ACC112 (cell line): ENCODE measurements around the gene COL1A1.
A peak's percentile ranks its signal among the peaks of the same experiment; 100 is the strongest.

ENCODE experiments used
- H2AFZ ChIP-seq: fragments of 200-600 bp; sonication (generic); one replicate; pipeline ENCODE4 v1.6.0; 2017; ENCODE audit warnings: antibody characterized with exemption, low read length; ENCODE audit not compliant: unreplicated experiment
- H3K27ac ChIP-seq: fragments of 200-600 bp; sonication (generic); 2 replicates; pipeline ENCODE4 v1.5.1; 2014; ENCODE audit warnings: low read depth, mild to moderate bottlenecking, antibody characterized with exemption, low read length, moderate library complexity
- H3K27me3 ChIP-seq: fragments of 200-600 bp; sonication (generic); 2 replicates; pipeline ENCODE4 v1.6.1; 2014; ENCODE audit warnings: mild to moderate bottlenecking, antibody characterized with exemption, low read length, moderate library complexity, mixed read lengths; ENCODE audit not compliant: insufficient read depth
- H3K36me3 ChIP-seq: fragments of 200-600 bp; sonication (generic); 2 replicates; pipeline ENCODE4 v1.6.1; 2016; ENCODE audit warnings: mild to moderate bottlenecking, antibody characterized with exemption, low read length, moderate library complexity, mixed read lengths; ENCODE audit not compliant: insufficient read depth
- H3K4me1 ChIP-seq: fragments of 200-600 bp; sonication (generic); one replicate; pipeline ENCODE4 v1.6.1; 2016; ENCODE audit warnings: low read length, mixed read lengths; ENCODE audit not compliant: insufficient read depth, unreplicated experiment, control insufficient read depth
- H3K4me3 ChIP-seq: fragments of 200-600 bp; sonication (generic); 2 replicates; pipeline ENCODE4 v1.5.1; 2014; ENCODE audit warnings: mild to moderate bottlenecking, low read depth, low read length
- H3K79me2 ChIP-seq: fragments of 200-600 bp; sonication (generic); one replicate; pipeline ENCODE4 v1.6.0; 2016; ENCODE audit warnings: low read length; ENCODE audit not compliant: control insufficient read depth, unreplicated experiment, insufficient read depth

Gene COL1A1

DNA sequence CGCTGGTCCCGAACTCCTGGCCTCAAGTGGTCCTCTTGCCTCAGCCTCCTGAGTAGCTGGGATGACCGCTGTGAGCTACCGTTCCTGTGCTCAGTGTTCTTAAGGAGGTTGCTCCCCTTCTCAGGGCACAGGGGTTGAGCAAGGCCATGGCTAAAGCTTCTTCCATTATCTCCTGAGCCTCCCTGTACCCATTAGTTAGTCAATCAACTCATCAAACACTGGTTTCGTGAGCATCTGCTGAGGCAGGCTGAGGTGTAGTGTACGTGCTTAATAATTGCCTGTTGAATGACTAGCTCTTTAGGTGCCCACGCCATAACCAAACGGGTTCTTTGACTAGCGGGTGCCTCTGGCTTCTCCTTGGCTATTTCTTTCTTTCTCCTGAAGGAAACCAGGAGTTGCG is 24.0 kb downstream of the COL1A1 start:
- Histone ChIP-seq H3K27ac (peak overlapping the region; percentile 92), H3K4me1 (peaks cover 42% of the 10 kb centered on the region)

DNA sequence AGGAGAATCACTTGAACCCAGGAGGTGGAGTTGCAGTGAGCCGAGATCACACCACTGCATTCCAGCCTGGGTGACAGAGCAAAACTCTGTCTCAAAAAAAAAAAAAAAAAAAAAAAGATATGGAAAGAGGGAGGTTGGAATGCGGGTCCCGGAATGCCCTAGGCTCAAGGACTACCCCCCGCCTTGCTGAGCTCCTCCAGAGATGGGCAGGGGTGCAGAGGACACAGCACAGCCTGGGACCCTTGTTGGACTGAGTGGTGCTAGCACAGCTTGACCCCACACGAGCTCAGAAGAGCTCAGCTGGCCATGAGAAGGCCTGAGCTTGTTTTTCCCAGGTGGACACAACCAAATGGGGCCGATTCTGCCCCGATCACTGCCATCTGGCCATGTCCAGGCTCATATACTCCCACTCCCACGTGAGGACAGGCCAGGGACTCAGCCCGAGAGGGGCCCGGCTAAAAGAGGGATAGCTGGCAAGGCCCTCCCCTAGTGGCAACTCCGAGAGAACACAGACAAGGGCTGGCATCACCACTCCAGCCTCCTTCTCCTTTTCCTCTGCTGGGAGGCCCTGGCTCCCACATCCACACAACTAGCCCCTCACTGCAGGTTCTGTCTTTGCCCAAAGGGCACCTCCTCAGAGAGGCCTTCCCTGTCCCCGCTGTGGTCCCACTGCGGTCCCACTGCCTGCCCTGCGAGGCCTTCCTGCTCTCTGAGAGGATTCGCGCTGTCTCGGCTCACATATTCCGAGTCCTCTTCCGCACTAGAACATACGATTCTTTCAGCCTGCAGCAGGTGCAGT is 24.7 kb downstream of the COL1A1 start:
- H3K79me2 ChIP-seq: no peaks in the 10 kb centered on the region
- H3K27me3 ChIP-seq: no peaks in the 10 kb centered on the region
- no peaks in the 10 kb centered on the region for H3K36me3 ChIP-seq
- no peak overlapping the region for H2AFZ ChIP-seq
- peak overlapping the region; percentile 92 for H3K27ac ChIP-seq
- H3K4me3 ChIP-seq: no peak overlapping the region
- peaks cover 42% of the 10 kb centered on the region for H3K4me1 ChIP-seq

More for the DNA sequence above, 24.0 kb downstream of the COL1A1 start:
- Histone ChIP-seq H3K4me3 (no peak overlapping the region), H3K79me2 (no peaks in the 10 kb centered on the region), H3K36me3 (no peaks in the 10 kb centered on the region), H3K27me3 (no peaks in the 10 kb centered on the region), H2AFZ (no peak overlapping the region)

DNA sequence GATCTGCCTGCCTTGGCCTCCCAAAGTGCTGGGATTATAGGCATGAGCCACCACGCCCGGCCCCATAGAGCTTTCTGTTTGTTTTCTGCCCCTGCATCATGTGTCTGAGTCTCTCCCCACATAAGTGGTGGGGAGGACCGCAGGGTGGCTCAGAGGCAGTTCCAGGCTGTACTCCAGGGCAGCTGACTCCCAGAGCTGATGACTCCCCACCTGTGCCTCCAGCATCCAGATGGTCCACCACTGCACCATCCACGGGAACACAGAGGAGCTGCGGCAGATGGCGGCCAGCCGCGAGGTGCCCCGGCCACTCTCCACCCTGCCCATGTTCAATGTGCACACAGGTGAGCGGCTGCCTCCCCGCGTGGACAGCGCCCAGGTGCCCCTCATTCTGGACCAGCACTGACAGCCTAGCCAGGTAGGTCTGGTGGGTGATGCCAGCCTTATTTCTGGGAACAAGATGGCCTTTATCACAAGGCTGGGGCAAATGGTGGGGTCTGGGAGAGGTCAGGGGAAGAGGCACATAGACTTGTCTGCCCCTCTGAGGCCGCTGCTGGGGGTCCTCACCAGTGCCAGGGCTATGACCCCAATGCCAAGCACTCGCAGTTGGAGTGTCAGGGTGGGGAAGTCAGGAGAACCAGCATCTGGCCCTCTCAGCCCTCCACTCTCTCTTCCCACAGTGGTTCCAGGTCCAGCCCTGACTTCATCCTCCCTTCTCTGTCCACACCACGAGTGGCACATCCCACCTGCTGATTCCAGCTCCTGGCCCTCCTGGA is 26.2 kb downstream of the COL1A1 start:
- H3K27ac ChIP-seq: peak overlapping the region; percentile 31; the same call in 1 of the 2 replicates
- H3K79me2 ChIP-seq: no peaks in the 10 kb centered on the region
- H3K4me1 ChIP-seq: peaks cover 42% of the 10 kb centered on the region
- H3K27me3 ChIP-seq: no peaks in the 10 kb centered on the region
- H3K36me3 ChIP-seq: no peaks in the 10 kb centered on the region
- no peak overlapping the region for H3K4me3 ChIP-seq
- no peak overlapping the region for H2AFZ ChIP-seq

DNA sequence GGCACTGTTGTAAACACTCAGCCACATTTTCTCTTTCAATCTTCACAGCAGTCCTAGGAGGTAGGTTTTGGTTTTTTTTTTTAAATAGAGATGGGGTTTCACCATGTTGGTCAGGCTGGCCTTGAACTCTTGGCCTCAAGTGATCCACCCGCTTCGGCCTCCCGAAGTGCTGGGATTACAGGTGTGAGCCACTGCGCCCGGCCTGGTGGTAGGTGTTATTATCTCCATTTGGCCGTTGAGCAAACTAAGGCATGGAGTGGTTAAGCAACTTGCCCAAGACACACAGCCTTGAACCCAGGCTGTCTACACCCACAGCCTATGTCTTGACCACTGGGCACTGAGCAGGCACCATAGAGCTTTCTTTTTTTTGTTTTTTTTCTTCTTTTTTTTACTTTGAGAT is 27.0 kb downstream of the COL1A1 start:
- Histone ChIP-seq H3K36me3 (no peaks in the 10 kb centered on the region), H2AFZ (no peak overlapping the region), H3K4me3 (no peak overlapping the region), H3K4me1 (peaks cover 45% of the 10 kb centered on the region), H3K79me2 (no peaks in the 10 kb centered on the region), H3K27me3 (no peaks in the 10 kb centered on the region), H3K27ac (0 out of 2 replicates have a peak overlapping the region, but pooled peaks have one; percentile 82)

DNA sequence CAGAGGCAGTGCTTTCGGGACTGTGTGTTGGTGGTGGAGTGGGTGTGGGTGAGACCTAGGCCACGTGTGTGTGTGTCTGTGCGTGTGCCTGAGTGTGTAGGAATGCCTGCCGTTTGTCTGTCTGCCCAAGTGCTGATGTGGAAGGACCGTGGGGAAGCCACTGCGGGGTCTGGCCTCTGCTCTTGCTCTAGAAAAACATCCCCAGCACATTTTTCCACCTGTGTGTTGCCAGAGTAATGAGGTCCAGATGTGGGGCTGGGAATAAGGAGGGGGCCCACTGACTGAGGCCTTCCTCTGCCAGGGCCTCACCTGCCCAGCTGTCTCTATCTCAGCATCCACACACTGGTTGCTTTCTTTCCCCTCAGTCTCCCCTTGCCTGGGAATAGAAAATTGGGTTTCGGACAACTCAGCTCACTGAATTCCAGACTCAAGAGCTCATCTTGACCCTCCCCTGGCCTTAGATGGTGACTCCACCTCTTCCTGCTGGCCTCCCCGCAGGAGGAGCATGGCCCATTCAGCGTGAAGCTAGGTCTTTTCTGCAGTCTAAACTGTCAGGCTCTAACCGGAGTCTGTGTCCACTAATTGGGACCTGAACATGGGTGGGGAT is 28.0 kb downstream of the COL1A1 start:
- H2AFZ ChIP-seq: peak overlapping the region; percentile 39
- peak overlapping the region; percentile 0; the same call in 1 of the 2 replicates for H3K4me3 ChIP-seq
- H3K27me3 ChIP-seq: no peaks in the 10 kb centered on the region
- peak overlapping the region; percentile 82 for H3K27ac ChIP-seq
- peaks cover 38% of the 10 kb centered on the region for H3K4me1 ChIP-seq
- no peaks in the 10 kb centered on the region for H3K36me3 ChIP-seq
- H3K79me2 ChIP-seq: no peaks in the 10 kb centered on the region

DNA sequence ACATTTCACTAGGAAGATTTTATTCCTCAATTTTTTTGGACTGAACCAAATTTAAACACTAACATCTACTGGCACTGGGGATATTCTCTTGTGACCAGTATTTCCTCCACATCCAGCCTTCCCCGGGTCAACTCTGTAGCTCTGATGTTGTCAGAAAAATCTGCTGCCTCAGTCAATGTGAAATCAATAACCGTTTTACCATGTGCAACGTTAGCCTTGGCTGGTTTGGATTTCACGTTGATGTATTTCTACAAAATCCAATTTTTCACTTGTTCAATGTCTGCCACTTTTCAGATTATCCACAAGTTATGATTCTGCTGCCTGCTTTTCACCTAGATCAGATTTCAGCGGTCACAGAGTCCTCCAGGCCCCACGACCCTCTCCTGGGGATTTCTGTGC is 28.5 kb downstream of the COL1A1 start:
- H2AFZ ChIP-seq: peak overlapping the region; percentile 10
- H3K4me3 ChIP-seq: peak overlapping the region; percentile 0; the same call in 1 of the 2 replicates
- no peaks in the 10 kb centered on the region for H3K79me2 ChIP-seq
- H3K27me3 ChIP-seq: no peaks in the 10 kb centered on the region
- H3K36me3 ChIP-seq: no peaks in the 10 kb centered on the region
- H3K4me1 ChIP-seq: peaks cover 35% of the 10 kb centered on the region
- H3K27ac ChIP-seq: peak overlapping the region; percentile 82

DNA sequence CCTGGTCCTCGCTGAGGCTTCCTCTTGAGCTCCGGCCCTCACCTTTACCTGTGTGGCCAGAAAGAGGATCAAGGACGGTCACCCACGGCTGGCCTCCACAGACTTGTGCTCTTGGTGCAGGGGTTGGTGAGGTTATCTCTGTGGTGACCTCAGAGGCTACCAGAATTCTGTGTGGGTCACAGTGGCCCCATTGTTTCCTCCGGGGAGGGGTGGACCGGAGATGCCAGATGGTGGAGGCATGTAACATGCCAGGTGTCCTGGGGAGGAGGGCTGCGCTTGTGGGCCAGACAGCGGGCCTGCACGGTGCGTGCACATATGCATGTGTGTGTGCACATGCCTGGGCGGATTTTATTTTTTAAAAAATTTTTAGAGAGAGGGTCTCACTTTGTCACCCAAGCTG is 29.3 kb downstream of the COL1A1 start:
- Histone ChIP-seq H3K4me3 (no peak overlapping the region), H2AFZ (no peak overlapping the region), H3K4me1 (peaks cover 27% of the 10 kb centered on the region), H3K27ac (no peak overlapping the region), H3K79me2 (no peaks in the 10 kb centered on the region), H3K36me3 (no peaks in the 10 kb centered on the region), H3K27me3 (no peaks in the 10 kb centered on the region)

DNA sequence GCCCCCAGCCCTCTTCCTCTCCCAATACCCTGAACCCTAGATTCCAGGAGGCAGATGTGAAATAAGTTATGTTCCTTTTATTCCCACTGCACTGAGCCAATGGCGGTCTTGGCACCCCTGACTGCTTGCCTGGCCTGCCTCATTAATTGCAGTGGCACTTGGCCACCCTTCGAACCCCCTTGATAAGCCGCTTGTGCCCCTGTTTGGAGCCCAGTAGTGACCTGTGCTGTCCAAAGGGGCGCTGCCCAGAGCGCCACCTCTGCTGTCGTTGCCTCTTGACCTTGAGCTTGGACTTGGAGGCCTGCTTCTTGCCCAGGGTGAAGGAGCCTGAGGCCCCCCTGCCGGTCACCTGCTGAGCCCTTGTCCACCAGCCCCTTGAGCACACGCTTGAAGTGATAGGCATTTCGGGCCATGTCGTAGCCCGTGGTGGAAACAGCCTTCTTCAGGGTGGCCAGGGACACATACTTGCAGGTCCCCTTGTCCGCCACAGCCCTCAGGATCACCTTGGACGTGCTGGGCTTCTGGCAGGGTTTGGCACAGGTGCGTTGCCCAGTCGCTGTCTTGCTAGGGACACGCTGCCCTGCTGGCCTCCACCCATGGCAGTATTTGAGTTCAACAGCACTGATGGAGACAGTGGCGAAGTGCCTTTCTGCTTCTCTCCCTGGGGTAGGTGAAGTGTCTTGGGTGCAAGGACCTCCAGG is 29.9 kb downstream of the COL1A1 start:
- Histone ChIP-seq H2AFZ (no peak overlapping the region), H3K27ac (no peak overlapping the region), H3K27me3 (no peaks in the 10 kb centered on the region), H3K4me1 (peaks cover 21% of the 10 kb centered on the region), H3K79me2 (no peaks in the 10 kb centered on the region), H3K36me3 (no peaks in the 10 kb centered on the region), H3K4me3 (no peak overlapping the region)

DNA sequence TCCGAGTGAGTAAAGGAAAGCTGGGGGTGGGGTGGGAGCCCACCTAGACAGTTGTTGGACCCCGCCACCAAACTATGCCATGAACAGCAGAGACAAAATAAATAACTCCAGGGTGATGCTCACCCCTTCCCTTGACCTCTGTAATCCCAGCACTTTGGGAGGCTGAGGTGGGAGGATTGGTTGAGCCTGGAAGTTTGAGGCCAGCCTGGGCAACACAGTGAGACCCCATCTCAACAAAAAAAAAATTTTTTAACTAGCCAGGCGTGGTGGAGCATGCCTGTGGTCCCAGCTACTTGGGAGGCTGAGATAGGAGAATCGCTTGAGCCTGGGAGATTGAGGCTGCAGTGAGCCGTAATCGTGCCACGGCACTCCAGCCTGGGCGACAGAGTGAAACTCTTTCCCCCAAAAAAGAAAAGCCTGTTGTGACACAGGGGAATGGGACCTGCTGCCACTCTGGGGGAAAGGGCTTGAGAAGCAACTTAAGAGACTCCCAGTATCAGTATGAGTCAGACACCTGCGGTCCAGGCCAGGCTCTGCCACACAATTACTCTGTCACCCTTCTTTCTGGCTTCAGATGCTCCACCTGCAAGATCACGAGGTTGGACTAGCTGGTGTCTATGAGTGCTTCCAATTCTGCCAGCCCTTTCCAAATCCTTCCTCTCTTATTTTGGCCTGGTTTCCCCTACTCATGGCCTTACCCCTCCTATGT is 30.6 kb downstream of the COL1A1 start:
- Histone ChIP-seq H2AFZ (no peak overlapping the region), H3K4me1 (peaks cover 17% of the 10 kb centered on the region), H3K79me2 (no peaks in the 10 kb centered on the region), H3K4me3 (no peak overlapping the region), H3K27ac (no peak overlapping the region), H3K36me3 (no peaks in the 10 kb centered on the region), H3K27me3 (no peaks in the 10 kb centered on the region)
